ENCODE measurements around the gene C10orf67. TPM values are rescaled to one million over a fixed set of nuclear protein-coding genes. Genes with fewer than 3 reads are reported as not detected.

C10orf67 gene
- total RNA-seq, 1 experiment from 2014 or later = not detected

DNA sequence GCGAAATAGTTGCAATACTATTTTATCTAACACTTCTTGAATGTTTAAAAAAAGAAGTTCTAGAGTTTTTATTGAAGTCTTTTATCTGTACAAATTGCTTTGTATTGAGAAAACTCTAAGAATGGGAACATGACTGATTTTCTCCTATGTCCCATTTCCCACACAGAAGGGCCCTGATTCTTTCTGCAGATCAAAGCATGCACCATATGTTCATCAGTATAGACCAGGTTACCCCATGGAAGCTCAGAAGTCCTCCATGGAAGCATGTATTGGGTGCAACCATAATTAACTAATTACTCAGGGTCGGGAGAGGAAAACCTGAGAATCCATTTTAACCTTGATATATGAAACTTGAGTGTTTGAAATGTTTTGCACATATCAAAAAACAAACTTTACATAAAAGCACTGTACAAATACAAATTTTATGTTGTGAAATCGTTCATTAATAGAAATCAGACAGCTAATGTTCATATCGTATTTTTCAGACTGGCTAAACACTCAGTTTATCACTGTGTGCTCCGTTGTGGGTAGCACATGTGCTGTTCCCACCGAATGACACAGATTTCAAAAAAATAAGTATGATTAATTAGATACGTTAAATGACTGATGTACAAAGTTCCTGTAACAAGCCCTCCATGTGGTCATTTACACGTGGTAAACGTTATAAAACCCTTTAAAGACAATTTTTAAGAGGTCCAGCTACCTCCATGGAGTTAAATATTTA lies 81.0 kb downstream of the C10orf67 start:
- no peaks in the 10 kb centered on the region for H3K9me3 ChIP-seq (ENCODE audit: control insufficient read depth, insufficient read depth, low read depth, low read length)
- no TSS peak for BruUV-seq (replicated peaks)
- no peak overlapping the region for H3K4me3 ChIP-seq (ENCODE audit: low read depth in 2 of 2, low read length in 2 of 2)
- H3K4me1 ChIP-seq (ENCODE audit: control insufficient read depth, insufficient read depth, low read length) = no peaks in the 10 kb centered on the region
- H3K36me3 ChIP-seq (ENCODE audit: control insufficient read depth, insufficient read depth, low read length) = no peaks in the 10 kb centered on the region
- TF ChIP-seq SIN3A (IDR thresholded peaks at IDR 0.05; ENCODE audit: borderline replicate concordance, insufficient read depth, low read depth, low read length) = no peak
- TF ChIP-seq TCF7L2 (IDR thresholded peaks at IDR 0.05; ENCODE audit: low read depth, low read length) = no peak
- TF ChIP-seq, protein P1, sequence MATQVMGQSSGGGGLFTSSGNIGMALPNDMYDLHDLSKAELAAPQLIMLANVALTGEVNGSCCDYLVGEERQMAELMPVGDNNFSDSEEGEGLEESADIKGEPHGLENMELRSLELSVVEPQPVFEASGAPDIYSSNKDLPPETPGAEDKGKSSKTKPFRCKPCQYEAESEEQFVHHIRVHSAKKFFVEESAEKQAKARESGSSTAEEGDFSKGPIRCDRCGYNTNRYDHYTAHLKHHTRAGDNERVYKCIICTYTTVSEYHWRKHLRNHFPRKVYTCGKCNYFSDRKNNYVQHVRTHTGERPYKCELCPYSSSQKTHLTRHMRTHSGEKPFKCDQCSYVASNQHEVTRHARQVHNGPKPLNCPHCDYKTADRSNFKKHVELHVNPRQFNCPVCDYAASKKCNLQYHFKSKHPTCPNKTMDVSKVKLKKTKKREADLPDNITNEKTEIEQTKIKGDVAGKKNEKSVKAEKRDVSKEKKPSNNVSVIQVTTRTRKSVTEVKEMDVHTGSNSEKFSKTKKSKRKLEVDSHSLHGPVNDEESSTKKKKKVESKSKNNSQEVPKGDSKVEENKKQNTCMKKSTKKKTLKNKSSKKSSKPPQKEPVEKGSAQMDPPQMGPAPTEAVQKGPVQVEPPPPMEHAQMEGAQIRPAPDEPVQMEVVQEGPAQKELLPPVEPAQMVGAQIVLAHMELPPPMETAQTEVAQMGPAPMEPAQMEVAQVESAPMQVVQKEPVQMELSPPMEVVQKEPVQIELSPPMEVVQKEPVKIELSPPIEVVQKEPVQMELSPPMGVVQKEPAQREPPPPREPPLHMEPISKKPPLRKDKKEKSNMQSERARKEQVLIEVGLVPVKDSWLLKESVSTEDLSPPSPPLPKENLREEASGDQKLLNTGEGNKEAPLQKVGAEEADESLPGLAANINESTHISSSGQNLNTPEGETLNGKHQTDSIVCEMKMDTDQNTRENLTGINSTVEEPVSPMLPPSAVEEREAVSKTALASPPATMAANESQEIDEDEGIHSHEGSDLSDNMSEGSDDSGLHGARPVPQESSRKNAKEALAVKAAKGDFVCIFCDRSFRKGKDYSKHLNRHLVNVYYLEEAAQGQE (IDR thresholded peaks at IDR 0.05; ENCODE audit: insufficient read depth in 1 of 2, low read depth in 2 of 2, low read length in 1 of 2) = no peak
- no peak for TF ChIP-seq POLR2AphosphoS5 (IDR thresholded peaks at IDR 0.05; ENCODE audit: low read depth, low read length)
- TF ChIP-seq, protein P2, sequence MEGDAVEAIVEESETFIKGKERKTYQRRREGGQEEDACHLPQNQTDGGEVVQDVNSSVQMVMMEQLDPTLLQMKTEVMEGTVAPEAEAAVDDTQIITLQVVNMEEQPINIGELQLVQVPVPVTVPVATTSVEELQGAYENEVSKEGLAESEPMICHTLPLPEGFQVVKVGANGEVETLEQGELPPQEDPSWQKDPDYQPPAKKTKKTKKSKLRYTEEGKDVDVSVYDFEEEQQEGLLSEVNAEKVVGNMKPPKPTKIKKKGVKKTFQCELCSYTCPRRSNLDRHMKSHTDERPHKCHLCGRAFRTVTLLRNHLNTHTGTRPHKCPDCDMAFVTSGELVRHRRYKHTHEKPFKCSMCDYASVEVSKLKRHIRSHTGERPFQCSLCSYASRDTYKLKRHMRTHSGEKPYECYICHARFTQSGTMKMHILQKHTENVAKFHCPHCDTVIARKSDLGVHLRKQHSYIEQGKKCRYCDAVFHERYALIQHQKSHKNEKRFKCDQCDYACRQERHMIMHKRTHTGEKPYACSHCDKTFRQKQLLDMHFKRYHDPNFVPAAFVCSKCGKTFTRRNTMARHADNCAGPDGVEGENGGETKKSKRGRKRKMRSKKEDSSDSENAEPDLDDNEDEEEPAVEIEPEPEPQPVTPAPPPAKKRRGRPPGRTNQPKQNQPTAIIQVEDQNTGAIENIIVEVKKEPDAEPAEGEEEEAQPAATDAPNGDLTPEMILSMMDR (IDR thresholded peaks at IDR 0.05) = no peak
- in situ Hi-C loops (cut with HindIII; ENCODE audit: low pct_unique_long_range_greater_than_20kb, low sequenced_read_pairs) (no loop called here), intact Hi-C loops (cut with micrococcal nuclease; ENCODE audit: unreplicated experiment) (loop anchor here (10.0 kb wide), 1 partner anchor 89 kb away; no protein-coding TSS in a partner anchor)
- H3K27ac ChIP-seq (ENCODE audit: low read length) = no peak overlapping the region
- ChIA-PET CTCF (no interaction called here), POLR2A (interaction anchor here (0.5 kb wide), 1 partner anchor 360 kb away, joined by 6 read pairs; no protein-coding TSS in a partner anchor)
- ATAC-seq (no peak), DNase-seq (ENCODE audit: low read depth, low spot score) (no peak)
- peaks cover 2% of the 10 kb centered on the region; the same call in 1 of the 2 replicates for H3K27me3 ChIP-seq (ENCODE audit: control insufficient read depth, insufficient read depth, low read length)

GRCh38 chr10:23262928-23263327 lies 81.7 kb downstream of the C10orf67 start:
- Histone ChIP-seq H3K36me3 (ENCODE audit: control insufficient read depth, insufficient read depth, low read length) (no peaks in the 10 kb centered on the region), H3K4me3 (ENCODE audit: low read depth in 2 of 2, low read length in 2 of 2) (no peak overlapping the region), H3K4me1 (ENCODE audit: control insufficient read depth, insufficient read depth, low read length) (no peaks in the 10 kb centered on the region), H3K9me3 (ENCODE audit: control insufficient read depth, insufficient read depth, low read depth, low read length) (no peaks in the 10 kb centered on the region), H3K27ac (ENCODE audit: low read length) (no peak overlapping the region), H3K27me3 (ENCODE audit: control insufficient read depth, insufficient read depth, low read length) (peaks cover 2% of the 10 kb centered on the region; the same call in 1 of the 2 replicates)
- in situ Hi-C loops (cut with HindIII; ENCODE audit: low pct_unique_long_range_greater_than_20kb, low sequenced_read_pairs) = no loop called here
- no peak for ATAC-seq
- ChIA-PET POLR2A (interaction anchor here (0.5 kb wide), 1 partner anchor 360 kb away, joined by 6 read pairs; no protein-coding TSS in a partner anchor), CTCF (no interaction called here)
- TF ChIP-seq TCF7L2 (IDR thresholded peaks at IDR 0.05; ENCODE audit: low read depth, low read length) (no peak), POLR2AphosphoS5 (IDR thresholded peaks at IDR 0.05; ENCODE audit: low read depth, low read length) (no peak), SIN3A (IDR thresholded peaks at IDR 0.05; ENCODE audit: borderline replicate concordance, insufficient read depth, low read depth, low read length) (no peak)
- TF ChIP-seq, protein P1 (IDR thresholded peaks at IDR 0.05; ENCODE audit: insufficient read depth in 1 of 2, low read depth in 2 of 2, low read length in 1 of 2) = no peak
- TF ChIP-seq, protein P2 (IDR thresholded peaks at IDR 0.05) = no peak
- no TSS peak for BruUV-seq (replicated peaks)
- no peak for DNase-seq (ENCODE audit: low read depth, low spot score)
- intact Hi-C loops (cut with micrococcal nuclease; ENCODE audit: unreplicated experiment) = loop anchor here (10.0 kb wide), 1 partner anchor 88 kb away; no protein-coding TSS in a partner anchor

Measured in Panc1 (cell line).